OCI-LY7 (cell line): Measurements from ENCODE around the gene CDH16. TPM values are rescaled to one million over a fixed set of nuclear protein-coding genes. Genes with fewer than 3 reads are reported as not detected.

Experiments used
- BruUV-seq: library from RNA; stranded (reverse); fragments of 400-500 nt; replicated peaks from 2 replicates; lab custom pipeline; 2021; lab: Mats Ljungman, UMichigan
- CTCF ChIA-PET: fragments of 300-600 bp; sonication (Branson Sonifier 250); formaldehyde crosslinking; loops from one replicate; lab custom pipeline; 2022; ENCODE audit warnings: antibody characterized with exemption; ENCODE audit not compliant: unreplicated experiment; lab: Charles Lee
- POLR2A ChIA-PET: fragments of 300-600 bp; sonication (Branson Sonifier 250); formaldehyde crosslinking; loops from one replicate; lab custom pipeline; 2022; ENCODE audit warnings: antibody characterized with exemption; lab: Charles Lee
- DNase-seq: peaks from one replicate; pipeline ENCODE4 v3.0.0-alpha.2; 2015; ENCODE audit warnings: low spot score
- H2AFZ ChIP-seq: fragments of 200-600 bp; sonication (generic), shearing (Covaris generic); 2 replicates; pipeline ENCODE4 v1.6.1; 2014; ENCODE audit warnings: mild to moderate bottlenecking, antibody characterized with exemption, low read length, moderate library complexity
- H3K27ac ChIP-seq: fragments of 200-600 bp; sonication (generic); 2 replicates; pipeline ENCODE4 v1.5.1; 2014; ENCODE audit warnings: mixed run types, low read depth, mild to moderate bottlenecking, moderate library complexity, low read length, inconsistent platforms; ENCODE audit not compliant: poor library complexity, severe bottlenecking
- H3K36me3 ChIP-seq: fragments of 200-600 bp; sonication (generic); 2 replicates; pipeline ENCODE4 v1.6.1; 2014; ENCODE audit warnings: mild to moderate bottlenecking, antibody characterized with exemption, low read length, moderate library complexity, mixed read lengths; ENCODE audit not compliant: insufficient read depth
- H3K4me1 ChIP-seq: fragments of 200-600 bp; sonication (generic); 2 replicates; pipeline ENCODE4 v1.5.1; 2014; ENCODE audit warnings: mild to moderate bottlenecking, low read length; ENCODE audit not compliant: insufficient read depth, poor library complexity, severe bottlenecking
- H3K4me2 ChIP-seq: fragments of 200-600 bp; sonication (generic); 2 replicates; pipeline ENCODE4 v1.6.1; 2014; ENCODE audit warnings: mild to moderate bottlenecking, low read length
- H3K4me3 ChIP-seq: fragments of 200-600 bp; sonication (generic); 2 replicates; pipeline ENCODE4 v1.5.1; 2014; ENCODE audit warnings: mild to moderate bottlenecking, low read depth, low read length; ENCODE audit not compliant: poor library complexity, severe bottlenecking
- H3K79me2 ChIP-seq: fragments of 200-600 bp; sonication (generic); 2 replicates; pipeline ENCODE4 v1.6.1; 2016; ENCODE audit warnings: low read depth, mild to moderate bottlenecking, low read length, moderate library complexity, mixed read lengths; ENCODE audit not compliant: insufficient read depth
- H3K9me2 ChIP-seq: fragments of 200-600 bp; sonication (generic); 2 replicates; pipeline ENCODE4 v1.6.1; 2016; ENCODE audit warnings: mild to moderate bottlenecking, low read length, mixed read lengths; ENCODE audit not compliant: insufficient read depth
- H3K9me3 ChIP-seq: fragments of 200-600 bp; sonication (generic); 2 replicates; pipeline ENCODE4 v1.6.1; 2014; ENCODE audit warnings: mild to moderate bottlenecking, mixed run types, low read length, mixed read lengths
- H4K20me1 ChIP-seq: fragments of 200-600 bp; sonication (generic); 2 replicates; pipeline ENCODE4 v1.6.1; 2014; ENCODE audit warnings: mild to moderate bottlenecking, antibody characterized with exemption, low read length, moderate library complexity, mixed read lengths; ENCODE audit not compliant: insufficient read depth
- EZH2phosphoT487 ChIP-seq: fragments of 200-600 bp; sonication (generic); IDR thresholded peaks from 2 replicates; pipeline ENCODE4 v1.6.1; 2018; ENCODE audit warnings: low read depth, borderline replicate concordance, mild to moderate bottlenecking, mixed run types, antibody characterized with exemption, low read length, moderate library complexity, mixed read lengths
- intact Hi-C: fragments of 100-400 bp; cut with micrococcal nuclease; formaldehyde crosslinking; loops from one replicate; pipeline ENCODE4 v1.10.0; 2022; ENCODE audit not compliant: unreplicated experiment
- total RNA-seq, 2 experiments: library from RNA; depleted of rRNA in 1 of 2; stranded (reverse); fragments of >200 nt in 1 of 2; shearing (Covaris generic) in 1 of 2; gene quantifications; 2 replicates each; pipeline ENCODE4 v1.2.3, GENCODE V29; 2014 to 2022
- TF ChIP-seq, protein P1 (sequence below): fragments of 200-600 bp; sonication (generic); conservative IDR thresholded peaks from 2 replicates; pipeline ENCODE4 v1.5.1; 2014; ENCODE audit warnings: mild to moderate bottlenecking, antibody characterized with exemption, low read length, moderate library complexity, mixed read lengths

Gene CDH16
- total RNA-seq, 2 experiments from 2014 or later = not detected

DNA sequence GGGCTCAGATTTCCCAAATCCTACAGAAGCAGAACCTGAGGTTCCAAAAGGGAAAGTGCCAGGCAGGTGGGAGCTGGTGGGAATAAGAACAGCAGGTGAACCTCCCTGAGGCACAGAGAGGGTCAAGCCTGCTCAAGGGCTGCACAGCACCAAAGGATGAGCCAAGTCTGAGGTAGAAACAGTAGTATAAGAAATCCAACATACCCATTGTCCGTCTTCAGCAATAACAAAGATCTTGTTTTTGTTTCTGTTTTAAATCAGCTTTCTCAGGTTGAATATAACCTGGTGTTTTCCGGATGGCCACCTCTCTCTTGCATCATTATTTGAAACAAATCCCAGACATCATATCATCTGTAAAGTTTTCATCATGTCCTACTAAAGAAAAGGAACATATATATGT lies 31.8 kb upstream of the CDH16 start:
- POLR2A ChIA-PET = no interaction called here
- Histone ChIP-seq H3K4me1 (peaks cover 5% of the 10 kb centered on the region), H2AFZ (no peak overlapping the region), H4K20me1 (no peaks in the 10 kb centered on the region), H3K36me3 (no peaks in the 10 kb centered on the region), H3K4me3 (no peak overlapping the region), H3K9me2 (no peaks in the 10 kb centered on the region), H3K27ac (no peak overlapping the region), H3K4me2 (no peak overlapping the region), H3K79me2 (no peaks in the 10 kb centered on the region), H3K9me3 (no peaks in the 10 kb centered on the region)
- no TSS peak for BruUV-seq
- TF ChIP-seq, protein P1, sequence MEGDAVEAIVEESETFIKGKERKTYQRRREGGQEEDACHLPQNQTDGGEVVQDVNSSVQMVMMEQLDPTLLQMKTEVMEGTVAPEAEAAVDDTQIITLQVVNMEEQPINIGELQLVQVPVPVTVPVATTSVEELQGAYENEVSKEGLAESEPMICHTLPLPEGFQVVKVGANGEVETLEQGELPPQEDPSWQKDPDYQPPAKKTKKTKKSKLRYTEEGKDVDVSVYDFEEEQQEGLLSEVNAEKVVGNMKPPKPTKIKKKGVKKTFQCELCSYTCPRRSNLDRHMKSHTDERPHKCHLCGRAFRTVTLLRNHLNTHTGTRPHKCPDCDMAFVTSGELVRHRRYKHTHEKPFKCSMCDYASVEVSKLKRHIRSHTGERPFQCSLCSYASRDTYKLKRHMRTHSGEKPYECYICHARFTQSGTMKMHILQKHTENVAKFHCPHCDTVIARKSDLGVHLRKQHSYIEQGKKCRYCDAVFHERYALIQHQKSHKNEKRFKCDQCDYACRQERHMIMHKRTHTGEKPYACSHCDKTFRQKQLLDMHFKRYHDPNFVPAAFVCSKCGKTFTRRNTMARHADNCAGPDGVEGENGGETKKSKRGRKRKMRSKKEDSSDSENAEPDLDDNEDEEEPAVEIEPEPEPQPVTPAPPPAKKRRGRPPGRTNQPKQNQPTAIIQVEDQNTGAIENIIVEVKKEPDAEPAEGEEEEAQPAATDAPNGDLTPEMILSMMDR = no peak
- TF ChIP-seq EZH2phosphoT487 = no peak
- CTCF ChIA-PET = no interaction called here
- intact Hi-C loops = loop anchor here (5.0 kb wide), 1 partner anchor 53 kb away; no protein-coding TSS in a partner anchor
- DNase-seq = no peak

DNA sequence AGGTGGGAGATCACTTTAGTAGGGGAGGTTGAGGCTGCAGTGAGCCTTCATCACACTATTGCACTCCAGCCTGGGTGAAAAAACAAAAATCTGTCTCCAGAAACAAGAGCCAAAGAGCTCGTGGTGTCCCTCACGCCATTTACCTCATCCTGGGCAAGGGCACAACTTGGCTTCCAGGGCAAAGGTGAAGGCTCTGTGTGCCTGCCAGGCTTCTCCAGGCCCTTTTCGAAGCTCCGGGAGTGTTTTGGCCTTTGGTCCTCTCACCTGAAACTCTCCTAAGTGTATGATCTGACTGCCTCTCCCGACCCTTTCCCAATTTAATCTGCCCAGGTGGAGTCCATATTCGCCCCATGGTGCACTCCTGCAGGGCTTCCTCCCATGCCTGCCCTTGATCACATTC lies 30.8 kb upstream of the CDH16 start:
- Histone ChIP-seq H3K79me2 (no peaks in the 10 kb centered on the region), H3K4me1 (peaks cover 5% of the 10 kb centered on the region), H3K4me2 (no peak overlapping the region), H3K9me3 (no peaks in the 10 kb centered on the region), H2AFZ (no peak overlapping the region), H3K9me2 (no peaks in the 10 kb centered on the region), H4K20me1 (no peaks in the 10 kb centered on the region), H3K4me3 (no peak overlapping the region), H3K36me3 (no peaks in the 10 kb centered on the region), H3K27ac (no peak overlapping the region)
- no peak for DNase-seq
- intact Hi-C loops = no loop called here
- CTCF ChIA-PET = no interaction called here
- no TSS peak for BruUV-seq
- TF ChIP-seq, protein P1 = no peak
- no peak for TF ChIP-seq EZH2phosphoT487
- POLR2A ChIA-PET = interaction anchor here (0.7 kb wide), 1 partner anchor 64 kb away, joined by 4 read pairs; no protein-coding TSS in a partner anchor

DNA sequence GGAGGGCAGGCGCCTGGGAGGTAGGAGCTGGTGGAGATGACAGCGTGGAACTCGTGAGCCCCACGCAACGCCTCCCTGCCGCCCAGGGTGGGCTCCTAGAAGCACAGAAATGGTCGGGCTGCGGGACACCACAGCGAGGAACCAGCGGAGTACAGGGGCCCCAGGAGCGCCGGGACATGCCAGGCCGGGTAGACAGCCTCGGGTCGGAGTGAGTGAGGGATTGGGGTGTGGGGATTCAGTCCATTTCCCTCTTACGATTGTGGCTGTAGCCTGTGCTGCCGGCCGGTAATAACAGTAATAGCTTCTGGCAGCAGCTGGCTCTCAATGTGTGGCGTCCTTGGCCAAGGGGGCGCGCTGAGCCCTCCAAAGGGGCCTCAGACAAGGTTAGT lies 30.1 kb upstream of the CDH16 start:
- no TSS peak for BruUV-seq
- H4K20me1 ChIP-seq = no peaks in the 10 kb centered on the region
- H3K36me3 ChIP-seq = no peaks in the 10 kb centered on the region
- intact Hi-C loops = no loop called here
- no peak overlapping the region for H2AFZ ChIP-seq
- DNase-seq = no peak
- ChIA-PET POLR2A (no interaction called here), CTCF (no interaction called here)
- no peaks in the 10 kb centered on the region for H3K9me2 ChIP-seq
- no peaks in the 10 kb centered on the region for H3K9me3 ChIP-seq
- H3K79me2 ChIP-seq = no peaks in the 10 kb centered on the region
- TF ChIP-seq EZH2phosphoT487 = no peak
- TF ChIP-seq, protein P1 = no peak
- peaks cover 5% of the 10 kb centered on the region for H3K4me1 ChIP-seq
- no peak overlapping the region for H3K4me2 ChIP-seq
- no peak overlapping the region for H3K27ac ChIP-seq
- H3K4me3 ChIP-seq = no peak overlapping the region
